Measurements from ENCODE around the gene TMEM185B.

The TMEM185B gene

GRCh38 chr2:120233292-120233691 is 10.1 kb upstream of the TMEM185B start:
- no peak for DNase-seq

- DNase-seq: no peak
Measured at GRCh38 chr2:120231974-120232635, 8.9 kb upstream of the TMEM185B start.

GRCh38 chr2:120231564-120231973 is 8.4 kb upstream of the TMEM185B start:
- no peak for DNase-seq

DNA sequence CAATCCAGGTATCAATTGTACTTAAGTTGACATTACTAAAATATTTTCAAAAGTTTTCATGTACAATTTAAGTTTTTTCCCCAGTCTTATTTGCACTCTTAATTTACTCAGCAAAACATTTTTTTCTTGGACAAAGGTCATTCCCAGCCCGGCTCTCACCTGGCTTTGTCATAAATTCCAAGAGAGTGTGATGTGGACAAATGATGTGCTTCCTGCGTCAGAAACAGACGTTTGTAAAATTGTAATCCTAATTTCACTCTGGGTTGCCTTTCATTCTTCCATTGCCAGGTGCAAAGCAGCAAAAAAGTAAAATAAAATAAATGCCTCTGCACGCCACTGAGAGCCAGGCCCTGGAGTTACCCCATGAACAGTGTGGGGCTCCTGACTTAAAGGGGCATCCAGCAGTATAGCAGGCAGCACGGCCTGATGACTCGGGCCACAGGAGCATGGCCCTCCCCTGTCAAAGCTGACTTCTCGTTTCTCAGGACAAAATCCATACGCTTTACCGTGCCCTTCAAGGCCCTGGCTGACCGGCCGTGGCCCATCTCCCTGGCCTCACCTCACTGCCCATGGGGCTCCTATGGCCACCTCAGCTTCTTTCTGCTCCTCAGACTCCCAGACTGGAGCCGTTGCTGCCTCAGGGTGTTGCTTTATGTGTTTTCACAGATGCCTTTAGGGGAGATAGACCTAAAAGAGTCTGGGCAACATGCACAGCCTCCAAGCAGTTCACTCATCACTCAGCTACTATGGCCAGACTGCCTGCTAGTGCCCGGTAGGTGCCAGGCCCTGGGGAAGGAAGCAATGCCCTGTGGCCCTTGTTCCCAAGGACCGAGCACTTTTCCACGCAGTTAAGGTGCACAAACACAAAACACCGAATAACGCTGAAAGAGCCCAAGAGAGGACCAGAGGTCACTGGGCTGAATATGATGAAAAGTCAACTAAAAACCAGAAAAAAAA is 7.6 kb upstream of the TMEM185B start:
- DNase-seq: no peak

- no peak for DNase-seq
Measured at GRCh38 chr2:120229341-120229740, 6.1 kb upstream of the TMEM185B start.

DNA sequence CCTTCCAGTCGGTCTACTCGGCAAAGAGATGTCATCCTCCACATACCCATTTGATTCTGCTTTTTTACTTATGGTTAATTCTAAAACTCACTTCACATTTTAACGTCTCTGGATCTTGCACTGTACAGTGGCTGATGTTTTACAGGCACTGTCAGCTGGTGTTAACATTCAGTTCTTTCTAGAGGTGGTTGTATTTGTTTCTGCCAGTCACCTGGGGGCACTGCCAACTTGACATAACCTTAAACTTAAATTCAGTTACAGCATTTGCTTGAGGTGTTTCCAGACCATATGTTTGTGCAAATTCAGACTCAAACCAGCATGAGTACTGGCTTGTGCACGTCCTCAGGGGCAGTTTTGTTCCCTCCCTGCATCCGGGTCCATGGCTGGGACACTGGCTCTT is 5.3 kb upstream of the TMEM185B start:
- DNase-seq: no peak

DNA sequence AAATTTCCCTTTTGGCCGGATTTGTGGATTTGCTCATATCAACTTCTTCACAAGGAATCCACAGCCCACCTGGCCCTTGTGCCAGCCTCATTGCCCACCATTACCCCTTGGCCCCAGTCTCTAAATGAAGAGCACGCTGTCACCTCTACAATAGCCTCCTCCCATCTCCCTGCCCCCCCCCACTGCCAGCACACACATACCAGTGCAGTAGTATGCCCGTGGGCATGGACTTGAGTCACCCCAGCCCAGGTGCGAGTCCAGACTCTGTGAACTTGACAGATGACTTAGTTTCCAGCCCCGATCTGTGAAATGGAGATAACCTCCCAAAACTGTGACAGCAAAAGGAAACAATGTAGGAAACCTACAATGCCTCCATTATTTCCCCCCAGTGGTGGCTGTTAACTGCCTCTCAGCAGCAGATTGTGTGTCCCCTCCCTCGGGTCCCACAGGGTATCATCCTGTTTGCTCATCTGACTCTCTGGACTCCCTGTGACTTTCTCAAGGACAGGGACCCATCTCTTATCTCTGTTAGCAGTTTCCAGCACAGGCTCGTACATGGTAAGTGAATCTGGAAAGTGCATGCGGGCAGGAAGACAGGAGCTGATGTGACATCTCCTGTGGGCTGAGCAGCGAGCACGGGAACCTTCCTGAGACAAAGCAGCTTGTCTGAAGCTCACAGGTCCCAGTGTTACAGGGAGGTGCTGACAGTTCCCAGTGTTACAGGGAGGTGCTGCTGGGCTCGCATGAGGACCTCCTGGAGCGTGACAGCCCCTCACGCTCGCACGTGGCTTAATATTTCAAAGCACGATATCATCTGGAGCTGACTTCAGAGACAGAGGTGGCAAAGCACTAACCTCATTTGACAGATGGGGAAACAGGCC is 4.2 kb upstream of the TMEM185B start:
- no peak for DNase-seq

- DNase-seq: no peak
Measured at GRCh38 chr2:120226316-120226715, 3.1 kb upstream of the TMEM185B start.

DNA sequence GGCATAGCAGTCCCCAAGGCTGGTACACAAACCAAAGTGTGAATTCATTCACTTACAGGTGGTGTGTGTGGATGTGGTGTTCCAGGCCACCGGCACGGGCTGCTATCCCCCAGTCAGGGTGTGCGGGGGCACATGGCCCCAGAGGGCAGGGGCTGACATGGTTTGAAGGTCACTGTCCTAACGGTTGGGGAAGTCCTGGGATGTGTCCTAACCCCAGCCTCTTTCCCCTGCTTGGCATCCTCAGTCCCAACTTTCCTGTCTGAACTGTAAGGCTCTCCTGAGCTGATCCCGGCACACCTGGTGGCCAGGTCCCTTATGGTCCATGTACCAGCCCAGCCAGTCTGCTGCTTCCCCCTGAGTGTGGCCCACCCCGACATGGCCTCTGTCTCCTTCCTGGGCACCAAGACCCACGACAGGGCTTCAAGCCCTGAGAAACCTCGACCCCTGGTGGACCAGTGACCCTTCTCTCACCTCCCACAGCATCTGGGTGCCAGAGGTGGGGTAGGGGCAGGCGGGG is 2.4 kb upstream of the TMEM185B start:
- no peak for DNase-seq

GRCh38 chr2:120224735-120225548 is 1.7 kb upstream of the TMEM185B start:
- no peak for DNase-seq

GRCh38 chr2:120224256-120224655 is 1.1 kb upstream of the TMEM185B start:
- no peak for DNase-seq

GRCh38 chr2:120222186-120223033 is 790 bp downstream of the TMEM185B start:
- DNase-seq: no peak

- DNase-seq: no peak
Measured at GRCh38 chr2:120221616-120222015, 1.6 kb downstream of the TMEM185B start.

DNA sequence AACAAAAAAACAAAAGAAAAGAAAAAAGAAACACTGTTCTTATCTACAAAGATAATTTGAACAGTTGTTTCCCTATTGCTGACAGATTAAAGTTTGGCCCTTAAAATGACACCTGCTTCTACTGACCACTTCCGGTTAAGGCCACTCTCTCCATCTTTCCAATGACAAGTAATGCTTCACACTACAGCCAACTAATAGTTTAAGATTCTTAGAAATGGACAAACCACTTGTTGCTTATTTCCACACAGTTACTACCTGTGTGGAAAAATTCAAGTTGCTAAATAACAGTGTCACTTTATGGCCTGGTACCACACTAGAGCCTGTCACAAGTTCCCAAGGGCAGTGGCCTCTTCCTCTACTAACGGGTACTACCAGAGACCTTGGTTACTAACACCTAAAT is 2.4 kb downstream of the TMEM185B start:
- no peak for DNase-seq

- DNase-seq: no peak
Measured at GRCh38 chr2:120219766-120220165, 3.4 kb downstream of the TMEM185B start.

- no peak for DNase-seq
Measured at GRCh38 chr2:120219291-120219690, 3.9 kb downstream of the TMEM185B start.

DNA sequence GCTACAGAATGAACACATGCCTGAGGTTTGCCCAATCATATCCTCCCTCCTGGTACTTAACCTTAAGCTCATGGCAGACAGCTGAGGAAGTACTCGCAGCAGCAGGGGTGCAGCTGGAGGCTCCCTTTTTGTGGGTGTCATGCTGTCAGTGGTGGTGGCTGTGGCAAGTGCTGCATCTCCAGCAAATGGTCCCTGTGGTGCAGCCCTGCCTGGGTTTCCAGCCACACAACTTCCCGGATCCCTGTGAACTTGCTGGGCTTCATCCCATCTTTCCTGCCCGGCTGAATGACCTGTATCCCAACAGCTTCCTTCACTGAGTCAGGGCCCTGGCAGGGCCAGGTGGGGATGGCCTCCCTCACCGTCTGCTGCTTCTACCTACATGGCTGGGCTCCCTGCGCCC is 5.0 kb downstream of the TMEM185B start:
- DNase-seq: no peak

DNA sequence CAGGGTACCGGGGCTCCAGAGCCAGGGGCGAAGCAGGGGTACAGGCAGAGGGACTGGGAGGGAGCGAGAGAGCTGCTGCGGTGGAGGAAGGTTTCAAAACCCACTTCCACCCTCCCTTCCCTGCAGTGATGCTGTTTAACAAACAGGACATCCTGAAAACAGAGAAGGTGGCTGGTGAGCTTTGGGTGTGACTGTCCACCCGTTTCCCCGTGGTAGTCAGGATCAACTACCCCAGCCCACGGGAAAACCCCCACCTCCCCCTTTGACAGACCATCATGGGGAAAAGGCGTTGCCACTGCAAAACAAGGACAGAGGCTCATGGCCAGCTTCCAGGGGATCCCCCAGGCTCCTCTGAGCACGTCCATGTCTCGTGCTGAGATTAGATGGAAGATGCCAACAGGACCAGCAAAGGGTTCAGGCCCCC is 12.9 kb downstream of the TMEM185B start:
- no peak for DNase-seq

DNA sequence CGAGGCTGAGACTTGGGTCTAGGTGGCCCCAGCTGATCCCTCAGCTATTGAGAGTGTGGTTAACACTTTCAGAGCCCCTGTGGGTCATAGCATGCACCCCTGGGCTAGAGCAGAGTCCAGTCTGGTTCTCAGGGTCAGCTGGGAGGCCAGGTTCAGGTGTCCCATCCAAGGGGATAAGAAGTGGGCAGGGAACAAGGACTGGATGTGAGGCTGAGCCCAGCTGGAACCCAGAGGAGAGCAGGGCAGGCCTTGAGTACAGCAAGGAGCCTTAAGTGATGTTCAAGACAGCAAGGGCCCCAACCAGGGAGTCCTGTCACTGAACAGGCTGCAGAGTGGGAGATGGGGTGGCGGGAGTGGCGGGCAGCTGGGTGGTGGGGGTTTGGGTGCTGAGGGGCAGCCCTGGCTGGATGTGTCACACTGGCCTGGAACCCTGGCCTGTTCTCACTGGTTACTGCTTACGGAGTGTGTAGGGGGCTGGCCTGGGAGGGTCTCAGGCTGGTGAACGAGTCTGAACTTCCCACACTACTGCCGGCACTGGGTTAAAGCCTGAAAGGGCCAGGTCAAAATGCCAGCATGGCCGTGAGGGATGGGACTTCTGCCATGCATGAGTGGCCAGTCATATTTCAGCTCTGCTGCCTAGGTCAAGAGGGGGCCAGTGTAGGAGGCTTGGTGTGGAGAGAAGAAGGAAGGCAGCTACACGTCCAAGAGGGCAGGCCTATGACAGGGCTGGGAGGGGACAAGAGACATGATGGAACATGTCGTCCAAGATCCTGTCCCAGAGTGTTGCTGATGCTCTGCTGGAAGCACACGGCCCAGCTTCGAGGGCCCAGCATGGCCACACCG is 13.6 kb downstream of the TMEM185B start:
- DNase-seq: no peak

Data from right kidney (tissue), 1 donor.